HepG2 (cell line): ENCODE measurements around the gene CRTC2. TPM values are rescaled to one million over a fixed set of nuclear protein-coding genes. Genes with fewer than 3 reads are reported as not detected.

Experiments
- EHMT2 ChIP-seq: fragments of 200-600 bp; sonication (generic); IDR thresholded peaks from 2 replicates; pipeline ENCODE4 v1.7.0; 2017; ENCODE audit warnings: antibody characterized with exemption, low read depth, low read length, borderline replicate concordance
- HDAC1 ChIP-seq: sonication (generic); formaldehyde crosslinking; IDR thresholded peaks from 2 replicates; pipeline ENCODE4 v1.5.1; 2020; ENCODE audit warnings: mild to moderate bottlenecking, missing genetic modification reagents
- KLF9 ChIP-seq: IDR thresholded peaks from 2 replicates; pipeline ENCODE4 v1.6.1; 2016; ENCODE audit warnings: low read depth
- KMT2B ChIP-seq: IDR thresholded peaks from 2 replicates; pipeline ENCODE4 v1.6.1; 2016; ENCODE audit warnings: missing genetic modification reagents, missing compliant biosample characterization
- MEF2D ChIP-seq: sonication (generic); formaldehyde crosslinking; IDR thresholded peaks from 2 replicates; pipeline ENCODE4 v1.5.1; 2020; ENCODE audit warnings: mild to moderate bottlenecking, missing genetic modification reagents
- MYC ChIP-seq: sonication (generic); formaldehyde crosslinking; IDR thresholded peaks from 2 replicates; pipeline ENCODE4 v1.9.0; 2021; ENCODE audit warnings: missing genetic modification reagents, borderline replicate concordance
- RFX5 ChIP-seq: IDR thresholded peaks from 2 replicates; pipeline ENCODE4 v1.6.1; 2011; ENCODE audit warnings: low read depth, low read length, improper control_type of control experiment
- ZFP36L1 ChIP-seq: sonication (generic); formaldehyde crosslinking; IDR thresholded peaks from 2 replicates; pipeline ENCODE4 v1.8.0; 2022; ENCODE audit warnings: mild to moderate bottlenecking, missing genetic modification reagents, moderate library complexity
- ZNF546 ChIP-seq: sonication (generic); formaldehyde crosslinking; conservative IDR thresholded peaks from 2 replicates; pipeline ENCODE4 v1.8.1; 2023; ENCODE audit warnings: mild to moderate bottlenecking, missing genetic modification reagents
- ZNF678 ChIP-seq: sonication (generic); formaldehyde crosslinking; IDR thresholded peaks from 2 replicates; pipeline ENCODE4 v1.4.0; 2020; ENCODE audit warnings: mild to moderate bottlenecking, missing genetic modification reagents
- polyA plus RNA-seq, 8 experiments: library from polyadenylated mRNA; depleted of rRNA in 3 of 8; stranded (reverse) in 7 of 8; unstranded in 1 of 8; fragments of >200 nt; fragmentation: Illumina TruSeq in 4 of 8; extraction: Trizol in 4 of 8; gene quantifications; 2 replicates each; pipeline versions ENCODE4 v1.2.1 to v1.2.3, GENCODE V29; 2011 to 2016; ENCODE audit warnings: low read depth in 4 of 8, missing spikeins in 1 of 8, mixed read lengths in 1 of 8; ENCODE audit not compliant: insufficient read depth in 1 of 8
- total RNA-seq, 5 experiments: library from RNA; depleted of rRNA; stranded (reverse); fragments of >200 nt; fragmentation: Illumina TruSeq; extraction: Trizol; gene quantifications; 2 replicates each; pipeline ENCODE4 v1.2.3, GENCODE V29; 2016; ENCODE audit warnings: low read depth in 1 of 5
- TF ChIP-seq, protein P1 (sequence below): sonication (generic); formaldehyde crosslinking; IDR thresholded peaks from 2 replicates; pipeline ENCODE4 v1.4.0; 2020; ENCODE audit warnings: mild to moderate bottlenecking, low read depth, missing genetic modification reagents
- TF ChIP-seq, protein P2 (sequence below), 2 experiments: IDR thresholded peaks; 2 replicates each; pipeline ENCODE4 v1.6.1; 2011 to 2012; ENCODE audit warnings: low read length in 2 of 2, borderline replicate concordance in 1 of 2, low read depth in 1 of 2, mild to moderate bottlenecking in 1 of 2, moderate library complexity in 1 of 2
- TF ChIP-seq, protein P3 (sequence below): IDR thresholded peaks from 2 replicates; pipeline ENCODE4 v1.6.1; 2012; ENCODE audit warnings: low read length, improper control_type of control experiment
- TF ChIP-seq, protein P4 (sequence below): conservative IDR thresholded peaks from 2 replicates; pipeline ENCODE4 v1.6.1; 2018; ENCODE audit warnings: missing genetic modification reagents

Gene CRTC2
- total and polyA plus RNA-seq, 2 of the 13 experiments (the other 11 are each of a cell fraction or from before 2014, with no cell fraction given), result 6.1 to 26.7 TPM

DNA sequence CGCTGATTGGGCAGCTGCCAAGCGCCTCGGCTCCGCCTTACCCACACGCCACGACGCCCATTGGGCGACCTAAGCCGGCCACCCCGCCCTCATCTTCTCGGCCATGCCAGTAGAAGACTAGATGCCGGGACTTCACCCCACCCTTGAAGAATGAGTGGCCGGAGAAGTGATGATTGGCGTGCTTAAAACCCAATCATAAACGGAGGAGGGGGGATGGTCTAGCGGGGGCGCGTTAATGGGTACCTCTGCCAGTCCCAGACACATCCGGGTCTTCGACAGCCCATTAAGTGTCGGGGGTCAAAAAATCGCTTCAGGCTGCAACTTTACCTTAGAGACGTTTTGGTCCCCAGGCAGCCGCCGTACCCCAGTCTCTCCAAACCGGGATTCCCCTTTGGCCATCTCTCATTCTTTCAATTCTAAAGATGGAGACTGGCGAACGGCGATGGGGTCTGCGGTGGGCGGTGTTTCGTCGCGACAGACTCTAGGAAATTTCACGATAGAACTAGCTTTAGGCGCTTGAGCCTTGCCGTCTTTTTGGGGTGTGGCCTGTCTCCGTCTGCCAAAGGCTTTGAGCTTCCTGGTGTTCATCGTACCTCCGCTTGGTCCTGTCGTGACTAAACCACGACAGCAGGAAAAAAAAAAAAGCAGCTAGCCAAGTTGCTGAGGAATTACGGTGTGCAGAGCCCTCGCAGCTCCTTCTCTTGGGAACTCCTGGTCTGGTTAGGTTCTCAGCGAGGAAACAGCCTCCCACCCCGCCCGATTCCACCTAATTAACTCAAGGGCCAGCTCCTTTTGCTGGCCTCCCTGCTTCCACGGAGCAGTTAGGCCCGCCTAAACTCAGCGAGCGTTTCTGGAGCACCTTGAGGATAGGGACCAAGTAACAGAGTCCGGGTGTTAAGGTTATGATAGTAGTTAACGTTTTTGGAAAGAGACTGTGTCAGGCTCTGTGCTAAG is 35.2 kb downstream of the CRTC2 start, which contains the start of gene GATAD2B (continued):
- TF ChIP-seq, protein P1, sequence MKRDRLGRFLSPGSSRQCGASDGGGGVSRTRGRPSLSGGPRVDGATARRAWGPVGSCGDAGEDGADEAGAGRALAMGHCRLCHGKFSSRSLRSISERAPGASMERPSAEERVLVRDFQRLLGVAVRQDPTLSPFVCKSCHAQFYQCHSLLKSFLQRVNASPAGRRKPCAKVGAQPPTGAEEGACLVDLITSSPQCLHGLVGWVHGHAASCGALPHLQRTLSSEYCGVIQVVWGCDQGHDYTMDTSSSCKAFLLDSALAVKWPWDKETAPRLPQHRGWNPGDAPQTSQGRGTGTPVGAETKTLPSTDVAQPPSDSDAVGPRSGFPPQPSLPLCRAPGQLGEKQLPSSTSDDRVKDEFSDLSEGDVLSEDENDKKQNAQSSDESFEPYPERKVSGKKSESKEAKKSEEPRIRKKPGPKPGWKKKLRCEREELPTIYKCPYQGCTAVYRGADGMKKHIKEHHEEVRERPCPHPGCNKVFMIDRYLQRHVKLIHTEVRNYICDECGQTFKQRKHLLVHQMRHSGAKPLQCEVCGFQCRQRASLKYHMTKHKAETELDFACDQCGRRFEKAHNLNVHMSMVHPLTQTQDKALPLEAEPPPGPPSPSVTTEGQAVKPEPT (CRISPR knock-in tag), result peak; percentile 30; the same call in 1 of the 2 replicates
- TF ChIP-seq ZNF546 (CRISPR knock-in tag) (0 out of 2 replicates have a peak, but pooled peaks have one; percentile 48), MYC (CRISPR knock-in tag) (peak; percentile 24; the same call in 1 of the 2 replicates), ZNF678 (0 out of 2 replicates have a peak, but pooled peaks have one; percentile 42), HDAC1 (CRISPR knock-in tag) (peak; percentile 69), KLF9 (CRISPR knock-in tag) (0 out of 2 replicates have a peak, but pooled peaks have one; percentile 39), ZFP36L1 (CRISPR knock-in tag) (0 out of 2 replicates have a peak, but pooled peaks have one; percentile 17), KMT2B (CRISPR knock-in tag) (peak; percentile 51), EHMT2 (no peak), RFX5 (0 out of 2 replicates have a peak, but pooled peaks have one; percentile 44), MEF2D (peak; percentile 59; the same call in 1 of the 2 replicates)
- TF ChIP-seq, protein P2, sequence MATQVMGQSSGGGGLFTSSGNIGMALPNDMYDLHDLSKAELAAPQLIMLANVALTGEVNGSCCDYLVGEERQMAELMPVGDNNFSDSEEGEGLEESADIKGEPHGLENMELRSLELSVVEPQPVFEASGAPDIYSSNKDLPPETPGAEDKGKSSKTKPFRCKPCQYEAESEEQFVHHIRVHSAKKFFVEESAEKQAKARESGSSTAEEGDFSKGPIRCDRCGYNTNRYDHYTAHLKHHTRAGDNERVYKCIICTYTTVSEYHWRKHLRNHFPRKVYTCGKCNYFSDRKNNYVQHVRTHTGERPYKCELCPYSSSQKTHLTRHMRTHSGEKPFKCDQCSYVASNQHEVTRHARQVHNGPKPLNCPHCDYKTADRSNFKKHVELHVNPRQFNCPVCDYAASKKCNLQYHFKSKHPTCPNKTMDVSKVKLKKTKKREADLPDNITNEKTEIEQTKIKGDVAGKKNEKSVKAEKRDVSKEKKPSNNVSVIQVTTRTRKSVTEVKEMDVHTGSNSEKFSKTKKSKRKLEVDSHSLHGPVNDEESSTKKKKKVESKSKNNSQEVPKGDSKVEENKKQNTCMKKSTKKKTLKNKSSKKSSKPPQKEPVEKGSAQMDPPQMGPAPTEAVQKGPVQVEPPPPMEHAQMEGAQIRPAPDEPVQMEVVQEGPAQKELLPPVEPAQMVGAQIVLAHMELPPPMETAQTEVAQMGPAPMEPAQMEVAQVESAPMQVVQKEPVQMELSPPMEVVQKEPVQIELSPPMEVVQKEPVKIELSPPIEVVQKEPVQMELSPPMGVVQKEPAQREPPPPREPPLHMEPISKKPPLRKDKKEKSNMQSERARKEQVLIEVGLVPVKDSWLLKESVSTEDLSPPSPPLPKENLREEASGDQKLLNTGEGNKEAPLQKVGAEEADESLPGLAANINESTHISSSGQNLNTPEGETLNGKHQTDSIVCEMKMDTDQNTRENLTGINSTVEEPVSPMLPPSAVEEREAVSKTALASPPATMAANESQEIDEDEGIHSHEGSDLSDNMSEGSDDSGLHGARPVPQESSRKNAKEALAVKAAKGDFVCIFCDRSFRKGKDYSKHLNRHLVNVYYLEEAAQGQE (IDR thresholded peaks at IDR 0.05; ENCODE audit: borderline replicate concordance in 1 of 2, low read depth in 1 of 2, low read length in 2 of 2), result peak in 1 of 2 experiments; percentile 36; a peak in 1 of 4 replicates
- TF ChIP-seq, protein P3, sequence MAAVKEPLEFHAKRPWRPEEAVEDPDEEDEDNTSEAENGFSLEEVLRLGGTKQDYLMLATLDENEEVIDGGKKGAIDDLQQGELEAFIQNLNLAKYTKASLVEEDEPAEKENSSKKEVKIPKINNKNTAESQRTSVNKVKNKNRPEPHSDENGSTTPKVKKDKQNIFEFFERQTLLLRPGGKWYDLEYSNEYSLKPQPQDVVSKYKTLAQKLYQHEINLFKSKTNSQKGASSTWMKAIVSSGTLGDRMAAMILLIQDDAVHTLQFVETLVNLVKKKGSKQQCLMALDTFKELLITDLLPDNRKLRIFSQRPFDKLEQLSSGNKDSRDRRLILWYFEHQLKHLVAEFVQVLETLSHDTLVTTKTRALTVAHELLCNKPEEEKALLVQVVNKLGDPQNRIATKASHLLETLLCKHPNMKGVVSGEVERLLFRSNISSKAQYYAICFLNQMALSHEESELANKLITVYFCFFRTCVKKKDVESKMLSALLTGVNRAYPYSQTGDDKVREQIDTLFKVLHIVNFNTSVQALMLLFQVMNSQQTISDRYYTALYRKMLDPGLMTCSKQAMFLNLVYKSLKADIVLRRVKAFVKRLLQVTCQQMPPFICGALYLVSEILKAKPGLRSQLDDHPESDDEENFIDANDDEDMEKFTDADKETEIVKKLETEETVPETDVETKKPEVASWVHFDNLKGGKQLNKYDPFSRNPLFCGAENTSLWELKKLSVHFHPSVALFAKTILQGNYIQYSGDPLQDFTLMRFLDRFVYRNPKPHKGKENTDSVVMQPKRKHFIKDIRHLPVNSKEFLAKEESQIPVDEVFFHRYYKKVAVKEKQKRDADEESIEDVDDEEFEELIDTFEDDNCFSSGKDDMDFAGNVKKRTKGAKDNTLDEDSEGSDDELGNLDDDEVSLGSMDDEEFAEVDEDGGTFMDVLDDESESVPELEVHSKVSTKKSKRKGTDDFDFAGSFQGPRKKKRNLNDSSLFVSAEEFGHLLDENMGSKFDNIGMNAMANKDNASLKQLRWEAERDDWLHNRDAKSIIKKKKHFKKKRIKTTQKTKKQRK, result peak; percentile 65
- TF ChIP-seq, protein P4, sequence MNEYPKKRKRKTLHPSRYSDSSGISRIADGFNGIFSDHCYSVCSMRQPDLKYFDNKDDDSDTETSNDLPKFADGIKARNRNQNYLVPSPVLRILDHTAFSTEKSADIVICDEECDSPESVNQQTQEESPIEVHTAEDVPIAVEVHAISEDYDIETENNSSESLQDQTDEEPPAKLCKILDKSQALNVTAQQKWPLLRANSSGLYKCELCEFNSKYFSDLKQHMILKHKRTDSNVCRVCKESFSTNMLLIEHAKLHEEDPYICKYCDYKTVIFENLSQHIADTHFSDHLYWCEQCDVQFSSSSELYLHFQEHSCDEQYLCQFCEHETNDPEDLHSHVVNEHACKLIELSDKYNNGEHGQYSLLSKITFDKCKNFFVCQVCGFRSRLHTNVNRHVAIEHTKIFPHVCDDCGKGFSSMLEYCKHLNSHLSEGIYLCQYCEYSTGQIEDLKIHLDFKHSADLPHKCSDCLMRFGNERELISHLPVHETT (CRISPR knock-in tag), result peak; percentile 73
